Fibroblast of skin of abdomen (primary cell): ENCODE results near the gene RTEL1.
"Not testable (repeated sequence)": the region's sequence is repeated elsewhere in the genome, so short reads cannot be mapped to it uniquely, and the experiment has no call there.

Experiments
- DNase-seq: peaks from one replicate; pipeline ENCODE4 v3.0.0-alpha.2; 2013

The RTEL1 gene

GRCh38 chr20:63627129-63627750 lies 30.9 kb upstream of the RTEL1 start:
- DNase-seq, result peak; percentile 94

GRCh38 chr20:63627751-63628245 lies 30.3 kb upstream of the RTEL1 start:
- no peak for DNase-seq

GRCh38 chr20:63628246-63628975 lies 29.7 kb upstream of the RTEL1 start:
- peak; percentile 65 for DNase-seq

- not testable (repeated sequence) for DNase-seq
Measured at GRCh38 chr20:63630956-63631355, 27.2 kb upstream of the RTEL1 start.

GRCh38 chr20:63631426-63631825 lies 26.7 kb upstream of the RTEL1 start:
- not testable (repeated sequence) for DNase-seq

- no peak for DNase-seq
Measured at GRCh38 chr20:63633732-63634131, 24.4 kb upstream of the RTEL1 start.

GRCh38 chr20:63635431-63636141 lies 22.5 kb upstream of the RTEL1 start:
- no peak for DNase-seq

- no peak for DNase-seq
Measured at GRCh38 chr20:63636752-63637628, 21.1 kb upstream of the RTEL1 start.

GRCh38 chr20:63639093-63639975 lies 18.8 kb upstream of the RTEL1 start:
- no peak for DNase-seq

- DNase-seq, result no peak
Measured at GRCh38 chr20:63640086-63640485, 18.0 kb upstream of the RTEL1 start.

- not testable (repeated sequence) for DNase-seq
Measured at GRCh38 chr20:63640686-63641085, 17.4 kb upstream of the RTEL1 start.

GRCh38 chr20:63641146-63641791 lies 16.8 kb upstream of the RTEL1 start:
- no peak for DNase-seq

- DNase-seq, result peak; percentile 71
Measured at GRCh38 chr20:63641792-63642523, 16.2 kb upstream of the RTEL1 start.

- no peak for DNase-seq
Measured at GRCh38 chr20:63642527-63643247, 15.4 kb upstream of the RTEL1 start.

- no peak for DNase-seq
Measured at GRCh38 chr20:63643499-63643898, 14.6 kb upstream of the RTEL1 start.

- DNase-seq, result no peak
Measured at GRCh38 chr20:63643946-63644345, 14.2 kb upstream of the RTEL1 start.

GRCh38 chr20:63645218-63645617 lies 12.9 kb upstream of the RTEL1 start:
- DNase-seq, result no peak

- DNase-seq, result no peak
Measured at GRCh38 chr20:63648190-63648589, 9.9 kb upstream of the RTEL1 start.

- no peak for DNase-seq
Measured at GRCh38 chr20:63648895-63649589, 9.1 kb upstream of the RTEL1 start.
